Activated naive CD4-positive, alpha-beta T cell treated with anti-CD3 and anti-CD28 coated beads, Interleukin-2, amount 10 ng/mL, durations not matched to agents 7 days and 5 days (primary cell): ENCODE measurements around the gene PLXNA4.

Experiments
- CTCF ChIA-PET: fragments of 350-600 bp; sonication (Branson Sonifier 250); formaldehyde crosslinking; loops from one replicate; lab custom pipeline; 2021; ENCODE audit warnings: antibody characterized with exemption; lab: Charles Lee
- DNase-seq: peaks from one replicate; pipeline ENCODE4 v3.0.0-alpha.2; 2020
- H3K27ac Mint-ChIP-seq: one replicate; pipeline ENCODE4 v1.8.0; 2021; ENCODE audit warnings: mild to moderate bottlenecking, moderate library complexity, mixed read lengths
- H3K27me3 Mint-ChIP-seq: one replicate; pipeline ENCODE4 v1.8.0; 2021; ENCODE audit warnings: mild to moderate bottlenecking, mixed read lengths
- H3K36me3 Mint-ChIP-seq: one replicate; pipeline ENCODE4 v1.8.0; 2021; ENCODE audit warnings: mixed read lengths
- H3K4me1 Mint-ChIP-seq: one replicate; pipeline ENCODE4 v1.8.0; 2021; ENCODE audit warnings: mixed read lengths
- H3K4me3 Mint-ChIP-seq: one replicate; pipeline ENCODE4 v1.8.0; 2021; ENCODE audit warnings: mild to moderate bottlenecking, moderate library complexity, mixed read lengths
- H3K9me3 Mint-ChIP-seq: one replicate; pipeline ENCODE4 v1.8.0; 2021; ENCODE audit warnings: mixed read lengths

PLXNA4 gene

GRCh38 chr7:132078891-132079735 lies 497.2 kb downstream of the PLXNA4 start:
- CTCF ChIA-PET = no interaction called here
- Mint-ChIP-seq H3K36me3 (no peaks in the 10 kb centered on the region), H3K9me3 (peaks cover 2% of the 10 kb centered on the region), H3K27ac (no peak overlapping the region), H3K4me3 (no peak overlapping the region), H3K27me3 (peaks cover 25% of the 10 kb centered on the region), H3K4me1 (no peaks in the 10 kb centered on the region)
- no peak for DNase-seq

GRCh38 chr7:132077971-132078685 lies 498.1 kb downstream of the PLXNA4 start:
- no peaks in the 10 kb centered on the region for H3K4me1 Mint-ChIP-seq
- CTCF ChIA-PET = no interaction called here
- no peak for DNase-seq
- no peaks in the 10 kb centered on the region for H3K36me3 Mint-ChIP-seq
- H3K27me3 Mint-ChIP-seq = peaks cover 15% of the 10 kb centered on the region
- peaks cover 7% of the 10 kb centered on the region for H3K9me3 Mint-ChIP-seq
- no peak overlapping the region for H3K4me3 Mint-ChIP-seq
- no peak overlapping the region for H3K27ac Mint-ChIP-seq

- no peak for DNase-seq
- Mint-ChIP-seq H3K4me1 (no peaks in the 10 kb centered on the region), H3K36me3 (no peaks in the 10 kb centered on the region), H3K9me3 (peaks cover 7% of the 10 kb centered on the region), H3K27ac (no peak overlapping the region), H3K4me3 (no peak overlapping the region), H3K27me3 (peaks cover 15% of the 10 kb centered on the region)
- CTCF ChIA-PET = no interaction called here
Measured at GRCh38 chr7:132076301-132077035, 499.8 kb downstream of the PLXNA4 start.

GRCh38 chr7:132075515-132075914 lies 500.8 kb downstream of the PLXNA4 start:
- Mint-ChIP-seq H3K4me1 (no peaks in the 10 kb centered on the region), H3K9me3 (peaks cover 7% of the 10 kb centered on the region), H3K27me3 (peaks cover 15% of the 10 kb centered on the region), H3K36me3 (no peaks in the 10 kb centered on the region), H3K4me3 (no peak overlapping the region), H3K27ac (no peak overlapping the region)
- DNase-seq = no peak
- CTCF ChIA-PET = no interaction called here

- CTCF ChIA-PET = no interaction called here
- Mint-ChIP-seq H3K27ac (no peak overlapping the region), H3K4me1 (no peaks in the 10 kb centered on the region), H3K27me3 (peaks cover 10% of the 10 kb centered on the region), H3K4me3 (no peak overlapping the region), H3K36me3 (no peaks in the 10 kb centered on the region), H3K9me3 (peaks cover 7% of the 10 kb centered on the region)
- DNase-seq = no peak
Measured at GRCh38 chr7:132073920-132074589, 502.2 kb downstream of the PLXNA4 start.
